HCEC 1CT (cell line): ENCODE measurements around the gene FANCI.

Source experiments
- DNase-seq: peaks from one replicate; pipeline ENCODE4 v3.0.0-alpha.2; 2017

Gene FANCI

DNA sequence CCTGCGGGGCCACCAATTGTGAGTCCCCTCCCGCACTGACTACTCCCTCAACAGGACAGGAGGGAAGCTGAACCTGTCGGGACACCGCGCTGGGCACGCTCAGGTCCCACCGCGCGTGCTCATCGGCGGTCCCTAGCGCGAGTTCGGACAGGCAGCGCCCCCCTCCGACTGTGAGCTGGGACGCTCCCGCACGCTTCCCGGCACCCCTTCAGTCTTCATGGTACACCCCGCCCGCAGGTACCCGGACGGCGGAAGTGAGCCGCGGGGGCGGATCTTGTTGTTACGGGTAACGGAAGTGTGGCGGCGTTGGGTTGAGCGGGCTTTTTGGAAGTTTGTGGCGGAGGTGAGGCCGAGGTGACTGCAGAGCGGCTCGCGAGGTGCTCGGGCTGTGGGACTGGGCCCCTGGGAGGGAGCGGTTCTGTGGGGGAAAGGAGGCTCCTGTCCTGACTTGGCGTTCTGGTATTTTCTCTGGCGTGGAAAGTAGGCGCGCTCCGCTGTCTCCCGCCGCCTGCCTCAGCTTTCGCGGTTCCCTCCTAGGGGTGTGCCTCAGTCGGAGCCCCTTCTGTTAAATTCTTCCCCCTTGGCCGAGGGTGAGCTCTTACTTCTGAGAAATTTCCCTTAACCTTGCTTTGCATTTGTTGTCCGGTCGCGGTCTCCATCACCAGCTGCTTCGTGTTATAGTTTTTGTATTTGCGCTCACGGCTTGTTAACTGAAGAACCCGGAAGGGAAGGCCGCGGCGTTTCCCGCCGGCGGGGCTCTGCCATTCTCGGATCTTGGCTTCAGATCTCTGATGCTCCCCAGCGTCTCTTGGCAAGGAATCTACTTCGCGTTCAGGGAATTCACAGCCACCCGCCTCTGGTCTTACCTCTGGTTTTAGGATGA is at the start of gene FANCI:
TSS of gene FANCI (plus strand) at position 289 of the 883 bp plus-strand sequence. CDS start 3,669 bp downstream, outside the sequence.
- peak; percentile 95 for DNase-seq

DNA sequence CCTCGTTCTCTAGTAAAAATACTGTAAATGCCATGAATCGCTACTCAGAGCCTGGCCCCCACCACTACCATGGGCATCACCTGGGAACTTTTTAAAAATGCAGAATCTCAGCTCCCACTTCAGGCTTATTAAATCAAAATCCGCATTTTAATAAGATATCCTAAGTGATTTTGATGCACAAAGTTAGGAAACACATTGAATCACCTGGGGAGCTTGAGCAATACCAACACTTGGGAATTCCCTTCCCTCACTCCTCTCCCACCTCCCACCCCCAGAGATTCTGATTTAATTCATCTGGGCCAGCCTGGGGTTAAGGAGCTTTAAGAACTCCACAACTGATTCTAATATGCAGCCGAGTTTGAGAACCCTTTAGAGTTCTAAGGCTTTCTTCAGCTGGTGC is 49.2 kb upstream of the FANCI start:
- DNase-seq, result no peak

DNA sequence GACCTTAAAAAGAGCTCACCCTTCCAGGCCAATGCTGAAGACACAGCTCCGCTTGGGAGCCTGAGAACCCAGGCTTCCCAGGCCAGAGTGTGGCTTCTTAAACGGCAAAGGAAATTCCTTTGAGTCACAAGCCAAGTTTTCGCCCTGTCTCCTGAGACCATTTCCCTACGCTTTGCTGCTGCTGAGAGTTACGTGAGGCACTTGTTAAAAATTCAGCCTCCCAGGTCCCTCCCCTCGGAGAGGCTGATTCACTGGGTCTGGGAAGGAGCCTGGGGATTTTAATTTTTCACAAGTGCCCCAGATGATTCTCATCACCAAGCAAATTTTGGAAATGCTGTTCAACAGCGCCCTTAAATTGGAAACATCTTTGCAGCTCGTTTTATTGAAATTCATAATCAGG is 47.9 kb upstream of the FANCI start:
- DNase-seq, result no peak

- DNase-seq, result no peak
These were observed 47.5 kb upstream of the FANCI start for GRCh38 chr15:89196241-89196640.

DNA sequence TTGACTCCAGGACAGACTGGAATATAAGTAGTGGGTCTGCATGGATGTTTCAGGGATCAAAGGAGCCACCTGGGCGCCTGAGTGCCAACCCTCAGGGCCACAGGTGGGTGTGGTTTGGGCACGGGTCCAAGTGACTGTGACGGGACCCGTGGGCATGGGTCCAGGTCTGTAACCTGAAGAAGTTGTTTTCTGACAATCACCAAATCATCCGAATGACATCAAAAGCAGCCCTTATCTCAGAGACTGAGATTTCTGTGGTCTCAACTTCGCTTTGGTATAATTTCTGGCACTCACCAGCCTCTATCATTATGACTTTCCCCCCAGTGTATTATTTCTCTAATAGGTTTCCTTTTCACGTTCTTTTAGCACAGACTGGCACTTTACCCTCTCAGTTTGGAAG is 46.8 kb upstream of the FANCI start:
- no peak for DNase-seq

GRCh38 chr15:89197503-89197971 is 46.2 kb upstream of the FANCI start:
- DNase-seq, result no peak

GRCh38 chr15:89198196-89198595 is 45.6 kb upstream of the FANCI start:
- DNase-seq, result no peak

DNA sequence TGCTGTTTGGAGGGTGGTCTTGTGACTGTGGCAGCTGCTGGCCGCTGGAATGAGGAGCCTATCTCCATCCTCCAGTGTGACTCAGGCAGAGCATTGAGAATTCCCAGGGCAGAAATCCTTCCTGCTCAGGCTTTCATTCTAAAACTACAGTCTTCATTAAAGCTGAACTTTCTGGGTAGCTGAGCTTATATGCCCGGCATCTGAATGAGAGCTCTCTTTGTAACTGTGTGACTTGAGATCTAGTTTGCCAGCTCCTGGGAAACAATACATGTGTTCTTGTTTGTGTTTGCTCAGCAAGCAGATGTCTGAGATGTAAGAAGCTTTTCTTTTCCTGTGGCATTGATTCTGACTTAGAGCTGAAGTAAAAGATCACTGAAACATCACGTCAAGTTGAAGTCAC is 44.8 kb upstream of the FANCI start:
- DNase-seq, result no peak

GRCh38 chr15:89199746-89200145 is 44.0 kb upstream of the FANCI start:
- DNase-seq, result no peak

DNA sequence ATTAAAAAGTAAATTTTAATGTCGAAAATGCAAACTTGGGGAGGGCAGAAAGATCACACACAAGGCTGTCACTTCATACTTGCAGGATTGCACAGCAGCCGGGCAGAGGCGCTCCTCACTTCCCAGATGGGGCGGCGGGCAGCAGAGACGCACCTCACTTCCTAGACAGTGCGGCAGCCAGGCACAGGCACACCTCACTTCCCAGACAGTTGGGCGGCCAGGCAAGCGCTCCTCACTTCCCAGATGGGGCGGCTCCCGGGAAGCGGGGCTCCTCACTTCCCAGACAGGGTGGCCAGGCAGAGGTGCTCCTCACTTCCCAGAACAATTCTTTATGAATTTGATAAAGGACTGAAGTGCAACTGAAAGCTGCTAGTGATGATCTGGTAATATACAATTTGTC is 43.6 kb upstream of the FANCI start:
- no peak for DNase-seq

- DNase-seq, result no peak
These were observed 42.2 kb upstream of the FANCI start for GRCh38 chr15:89201465-89202005.

GRCh38 chr15:89203705-89204273 is 40.0 kb upstream of the FANCI start:
- no peak for DNase-seq

GRCh38 chr15:89205991-89206585 is 37.7 kb upstream of the FANCI start:
- no peak for DNase-seq

GRCh38 chr15:89206908-89207331 is 36.9 kb upstream of the FANCI start:
- peak; percentile 51 for DNase-seq

DNA sequence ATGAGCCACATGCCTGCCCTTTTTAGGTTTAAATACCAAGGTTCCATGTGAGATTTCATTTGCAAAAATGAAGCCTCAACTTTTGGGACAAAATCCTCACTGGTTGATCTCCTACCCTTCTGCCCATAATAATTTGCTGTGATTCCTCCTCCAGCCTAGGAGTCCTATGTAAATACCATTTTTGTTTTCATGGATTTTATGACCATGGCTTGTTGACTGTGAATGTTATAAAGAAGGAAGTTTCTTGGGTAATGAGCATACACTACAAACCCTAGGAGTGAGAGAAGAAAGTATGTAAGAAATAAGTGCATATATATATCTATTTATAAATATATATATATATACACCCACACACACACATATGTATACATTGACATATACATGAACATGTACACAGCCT is 35.5 kb upstream of the FANCI start:
- DNase-seq, result no peak

GRCh38 chr15:89209057-89209456 is 34.7 kb upstream of the FANCI start:
- DNase-seq, result no peak

DNA sequence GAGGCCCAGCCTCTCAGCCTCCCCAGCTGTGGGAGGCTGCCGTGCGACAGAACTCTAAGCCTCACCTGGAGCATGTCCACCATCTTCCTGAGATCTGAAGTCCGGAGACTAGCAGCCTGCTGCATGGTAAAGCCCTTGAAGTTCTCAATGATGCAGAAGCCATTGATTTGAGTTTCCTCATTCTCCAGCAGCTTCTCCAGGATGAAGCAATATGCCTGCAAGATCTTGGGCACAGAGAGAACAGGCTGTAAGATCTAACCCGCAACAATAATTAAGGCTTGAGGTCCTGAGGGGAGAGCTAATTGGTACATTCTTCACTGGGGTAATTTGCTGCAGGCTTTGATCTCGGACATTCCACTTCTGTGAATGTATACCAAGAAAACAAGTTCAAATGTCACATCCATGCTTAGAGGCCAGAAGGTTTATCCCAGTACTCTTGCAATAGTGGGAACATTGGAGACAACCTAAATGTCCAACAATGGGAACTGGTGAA is 32.1 kb upstream of the FANCI start:
- no peak for DNase-seq

DNA sequence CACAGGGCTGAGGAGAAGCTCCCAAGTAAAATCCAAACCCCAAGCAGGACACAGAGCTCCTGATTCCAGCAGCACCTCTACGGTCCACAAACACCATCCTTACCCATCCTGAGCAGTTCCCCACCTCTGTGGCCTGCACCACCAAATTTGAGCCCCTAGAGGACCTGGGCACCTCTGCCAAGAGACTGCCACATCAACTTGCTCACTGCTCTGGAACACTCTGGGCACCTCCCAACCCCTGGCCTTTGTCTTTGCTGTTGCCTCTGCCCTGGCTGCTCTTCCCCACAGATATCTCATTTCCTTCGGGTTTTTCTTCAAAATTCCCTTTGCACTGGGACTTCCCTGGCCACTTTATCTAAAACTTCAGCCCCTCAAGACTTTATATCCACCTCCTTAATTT is 28.2 kb upstream of the FANCI start:
- no peak for DNase-seq

GRCh38 chr15:89217031-89217430 is 26.7 kb upstream of the FANCI start:
- no peak for DNase-seq

GRCh38 chr15:89217686-89218376 is 25.9 kb upstream of the FANCI start:
- no peak for DNase-seq

GRCh38 chr15:89218531-89218930 is 25.2 kb upstream of the FANCI start:
- DNase-seq, result no peak

GRCh38 chr15:89221543-89221942 is 22.2 kb upstream of the FANCI start, which contains the start of gene RLBP1:
TSS of gene RLBP1 (minus strand) at chr15:89221579. CDS start at chr15:89218975, 2,604 bp downstream.
- DNase-seq, result no peak

- no peak for DNase-seq
These were observed 18.2 kb upstream of the FANCI start for GRCh38 chr15:89225588-89225987.
